ENCODE data around the gene SIX1. TPM values are rescaled to one million over a fixed set of nuclear protein-coding genes. Genes with fewer than 3 reads are reported as not detected.
A peak's percentile ranks its signal among the peaks of the same experiment; 100 is the strongest.

SIX1 gene
- total RNA-seq, 4 donors from 2014 or later, result 0.42 to 0.58 (median 0.48) TPM

DNA sequence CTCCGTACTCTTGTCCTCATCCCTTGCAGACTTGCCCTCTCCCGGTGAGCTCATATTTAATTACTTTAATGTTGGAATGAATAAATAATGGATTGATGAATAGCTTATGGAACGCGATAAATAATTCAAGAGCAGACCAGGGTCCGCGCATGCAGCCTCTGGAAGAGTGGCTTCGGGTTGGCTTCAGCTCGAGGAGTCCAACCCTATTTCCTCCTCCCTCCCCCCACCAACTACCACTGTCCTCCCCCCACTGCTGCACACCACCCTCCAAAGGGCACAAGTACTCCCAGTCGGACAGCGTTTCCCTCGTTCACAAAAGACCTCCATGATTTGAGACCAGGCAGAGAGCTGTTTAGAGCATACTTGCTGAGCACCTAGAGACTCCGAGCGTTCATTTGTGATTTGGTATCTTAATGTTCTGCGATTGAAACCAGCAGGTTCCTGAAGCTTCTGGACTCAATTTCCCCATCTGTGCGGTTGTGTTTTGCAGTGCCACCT is 647 bp upstream of the SIX1 start:
- peak overlapping the region; percentile 53 to 65 (median 56) for H3K4me3 ChIP-seq
- no peak for TF ChIP-seq EP300 (IDR thresholded peaks at IDR 0.05)
- TF ChIP-seq POLR2A (IDR thresholded peaks at IDR 0.05; ENCODE audit: low read depth), result no peak
- no peak for TF ChIP-seq POLR2AphosphoS5 (IDR thresholded peaks at IDR 0.05)
- no peak for TF ChIP-seq CTCF (IDR thresholded peaks at IDR 0.05)
- WGBS, result 4% methylated on average over 15 of the region's 15 CpGs
- DNase-seq (ENCODE audit: extremely low spot score), result no peak
- peaks cover 22 to 100% (median 93%) of the 10 kb centered on the region in 4 donors for H3K27me3 ChIP-seq
- intact Hi-C loops (cut with DNase I), result no loop called here
- H3K36me3 ChIP-seq, result no peaks in the 10 kb centered on the region
- H3K9me3 ChIP-seq, result no peaks in the 10 kb centered on the region
- H3K27ac ChIP-seq (replicated peaks in 1 of 4), result no peak overlapping the region
- H3K4me1 ChIP-seq, result peaks cover 32 to 60% (median 55%) of the 10 kb centered on the region in 4 donors

- DNase-seq (ENCODE audit: extremely low spot score), result no peak
- peak overlapping the region in 1 of 4 donors; percentile 37 for H3K27ac ChIP-seq (replicated peaks in 1 of 4)
- peak overlapping the region; percentile 53 to 65 (median 56) for H3K4me3 ChIP-seq
- no peaks in the 10 kb centered on the region for H3K9me3 ChIP-seq
- no peak for TF ChIP-seq EP300 (IDR thresholded peaks at IDR 0.05)
- no peak for TF ChIP-seq POLR2AphosphoS5 (IDR thresholded peaks at IDR 0.05)
- no peak for TF ChIP-seq CTCF (IDR thresholded peaks at IDR 0.05)
- TF ChIP-seq POLR2A (IDR thresholded peaks at IDR 0.05; ENCODE audit: low read depth), result no peak
- peaks cover 32 to 64% (median 57%) of the 10 kb centered on the region in 4 donors for H3K4me1 ChIP-seq
- H3K27me3 ChIP-seq, result peaks cover 22 to 100% (median 94%) of the 10 kb centered on the region in 4 donors
- intact Hi-C loops (cut with DNase I), result no loop called here
- no peaks in the 10 kb centered on the region for H3K36me3 ChIP-seq
- WGBS, result 3% methylated on average over 5 of the region's 61 CpGs
Measured at GRCh38 chr14:60648249-60648933, 886 bp downstream of the SIX1 start.

GRCh38 chr14:60647837-60648248 is 1.4 kb downstream of the SIX1 start:
- H3K4me3 ChIP-seq, result peak overlapping the region; percentile 53 to 65 (median 56)
- intact Hi-C loops (cut with DNase I), result no loop called here
- H3K4me1 ChIP-seq, result peaks cover 30 to 64% (median 57%) of the 10 kb centered on the region in 4 donors
- H3K27me3 ChIP-seq, result peaks cover 20 to 100% (median 94%) of the 10 kb centered on the region in 4 donors
- no peak for TF ChIP-seq POLR2AphosphoS5 (IDR thresholded peaks at IDR 0.05)
- no peak for TF ChIP-seq CTCF (IDR thresholded peaks at IDR 0.05)
- no peak for TF ChIP-seq POLR2A (IDR thresholded peaks at IDR 0.05; ENCODE audit: low read depth)
- TF ChIP-seq EP300 (IDR thresholded peaks at IDR 0.05), result no peak
- 13% methylated on average over 20 of the region's 21 CpGs for WGBS
- H3K9me3 ChIP-seq, result no peaks in the 10 kb centered on the region
- DNase-seq (ENCODE audit: extremely low spot score), result no peak
- no peaks in the 10 kb centered on the region for H3K36me3 ChIP-seq
- no peak overlapping the region for H3K27ac ChIP-seq (replicated peaks in 1 of 4)

DNA sequence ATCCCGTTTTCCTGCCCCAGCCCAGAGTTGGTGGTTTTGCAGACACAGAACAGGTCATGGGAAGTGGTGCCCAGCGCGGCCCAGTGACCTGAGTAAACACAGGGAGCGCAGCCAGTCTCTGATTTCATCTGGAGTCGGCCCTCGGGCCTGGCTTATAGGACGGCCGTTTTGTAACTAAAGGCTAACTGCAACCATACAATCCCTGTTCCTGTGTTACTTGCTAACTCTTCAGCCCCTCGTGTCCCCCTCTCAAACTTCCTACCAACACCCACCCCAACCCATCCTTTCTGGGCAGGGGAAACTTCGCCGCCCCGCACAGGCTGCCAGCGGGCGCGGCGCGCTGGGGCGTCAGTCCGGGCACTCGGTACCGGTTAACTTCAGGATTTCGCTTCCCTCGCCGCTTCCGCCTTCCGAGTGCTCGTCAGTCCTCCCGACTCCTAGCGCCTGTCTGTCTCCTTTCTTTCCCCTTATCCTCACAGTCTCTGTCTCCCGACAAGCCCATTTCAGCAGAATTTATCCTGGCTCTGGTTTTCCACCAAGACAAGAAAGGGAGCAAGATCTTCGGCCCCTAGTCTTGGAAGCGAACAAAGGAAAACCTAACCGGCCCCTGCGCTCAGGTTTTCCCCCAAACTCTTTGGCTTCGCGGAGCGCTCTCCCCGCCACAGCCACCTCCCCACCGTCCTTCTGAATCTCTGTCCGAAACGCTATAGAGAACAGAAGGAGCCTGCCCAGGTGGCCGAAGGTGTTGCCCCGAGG is 2.0 kb downstream of the SIX1 start:
- H3K27me3 ChIP-seq, result peaks cover 20 to 100% (median 94%) of the 10 kb centered on the region in 4 donors
- intact Hi-C loops (cut with DNase I), result no loop called here
- H3K9me3 ChIP-seq, result no peaks in the 10 kb centered on the region
- TF ChIP-seq POLR2A (IDR thresholded peaks at IDR 0.05; ENCODE audit: low read depth) (no peak), POLR2AphosphoS5 (IDR thresholded peaks at IDR 0.05) (no peak), EP300 (IDR thresholded peaks at IDR 0.05) (no peak), CTCF (IDR thresholded peaks at IDR 0.05) (no peak)
- no peaks in the 10 kb centered on the region for H3K36me3 ChIP-seq
- H3K27ac ChIP-seq (replicated peaks in 1 of 4), result no peak overlapping the region
- 6% methylated on average over 36 of the region's 43 CpGs for WGBS
- peaks cover 33 to 64% (median 57%) of the 10 kb centered on the region in 4 donors for H3K4me1 ChIP-seq
- H3K4me3 ChIP-seq, result peak overlapping the region; percentile 53 to 65 (median 56)
- no peak for DNase-seq (ENCODE audit: extremely low spot score)

Measured in esophagus muscularis mucosa (tissue), 4 donors.